HG03521 (cell line): ENCODE results near the gene FOXN1.

Experiments used
- ATAC-seq: cut with Tn5 transposase; IDR thresholded peaks from one replicate; pipeline ENCODE4 v1.9.1; 2021; ENCODE audit warnings: mild to moderate bottlenecking, moderate library complexity; ENCODE audit not compliant: unreplicated experiment

FOXN1 gene

GRCh38 chr17:28476076-28476865 is 29.9 kb upstream of the FOXN1 start:
- no peak for ATAC-seq

GRCh38 chr17:28477928-28478327 is 28.2 kb upstream of the FOXN1 start:
- ATAC-seq, result no peak

- no peak for ATAC-seq
These were observed 27.2 kb upstream of the FOXN1 start for GRCh38 chr17:28478712-28479615.

- ATAC-seq, result no peak
These were observed 25.9 kb upstream of the FOXN1 start for GRCh38 chr17:28480278-28480677.

GRCh38 chr17:28480799-28481571 is 25.2 kb upstream of the FOXN1 start:
- ATAC-seq, result no peak

- ATAC-seq, result no peak
These were observed 23.5 kb upstream of the FOXN1 start for GRCh38 chr17:28482551-28483199.

- ATAC-seq, result peak; percentile 79
These were observed 21.9 kb upstream of the FOXN1 start for GRCh38 chr17:28484296-28484695.

GRCh38 chr17:28485049-28485448 is 21.1 kb upstream of the FOXN1 start:
- no peak for ATAC-seq

GRCh38 chr17:28487881-28488532 is 18.1 kb upstream of the FOXN1 start:
- no peak for ATAC-seq

GRCh38 chr17:28488533-28489276 is 17.4 kb upstream of the FOXN1 start:
- ATAC-seq, result no peak

GRCh38 chr17:28491286-28491685 is 14.9 kb upstream of the FOXN1 start:
- ATAC-seq, result no peak

- ATAC-seq, result no peak
These were observed 14.3 kb upstream of the FOXN1 start for GRCh38 chr17:28491860-28492259.

GRCh38 chr17:28492352-28493310 is 13.5 kb upstream of the FOXN1 start:
- no peak for ATAC-seq

- ATAC-seq, result no peak
These were observed 12.7 kb upstream of the FOXN1 start for GRCh38 chr17:28493460-28493859.

GRCh38 chr17:28494445-28495188 is 11.5 kb upstream of the FOXN1 start:
- no peak for ATAC-seq

- ATAC-seq, result no peak
These were observed 10.5 kb upstream of the FOXN1 start for GRCh38 chr17:28495635-28496034.

GRCh38 chr17:28497931-28498330 is 8.2 kb upstream of the FOXN1 start:
- ATAC-seq, result no peak
